Prostate gland (tissue), 2 donors: Measurements from ENCODE around the gene MOB1A.

Experiments used
- CTCF ChIP-seq, 4 experiments: fragments of 200-600 bp in 2 of 4; fragments of 450-650 bp in 2 of 4; sonication (generic) in 2 of 4; IDR thresholded peaks; 1 replicate in 3 of 4; 2 replicates in 1 of 4; pipeline ENCODE4 v1.5.1; 2016 to 2019; ENCODE audit warnings: antibody characterized with exemption in 4 of 4, mild to moderate bottlenecking in 2 of 4, moderate library complexity in 2 of 4
- POLR2AphosphoS5 ChIP-seq: sonication (generic); formaldehyde crosslinking; IDR thresholded peaks from one replicate; pipeline ENCODE4 v1.6.1; 2017; ENCODE audit warnings: antibody characterized with exemption

GRCh38 chr2:74197049-74197448 is 18.4 kb upstream of the MOB1A start:
- TF ChIP-seq CTCF (IDR thresholded peaks at IDR 0.05) (no peak), POLR2AphosphoS5 (no peak)
